Measurements from ENCODE around the gene NFE2L2.

NFE2L2 gene

GRCh38 chr2:177287814-177288213 lies 23.3 kb upstream of the NFE2L2 start:
- no peak for DNase-seq
- no peak for TF ChIP-seq GATA1 (IDR thresholded peaks at IDR 0.05; ENCODE audit: low read depth, low read length)
- no peak for TF ChIP-seq POLR2A (IDR thresholded peaks at IDR 0.05; ENCODE audit: low read length)

GRCh38 chr2:177285892-177286715 lies 21.6 kb upstream of the NFE2L2 start:
- peak; percentile 7 to 30 for DNase-seq
- no peak for TF ChIP-seq POLR2A (IDR thresholded peaks at IDR 0.05; ENCODE audit: low read length)
- TF ChIP-seq GATA1 (IDR thresholded peaks at IDR 0.05; ENCODE audit: low read depth, low read length) = no peak

- TF ChIP-seq POLR2A (IDR thresholded peaks at IDR 0.05; ENCODE audit: low read length) (no peak), GATA1 (IDR thresholded peaks at IDR 0.05; ENCODE audit: low read depth, low read length) (no peak)
- DNase-seq = no peak
Measured at GRCh38 chr2:177284531-177284930, 20.0 kb upstream of the NFE2L2 start.

- DNase-seq = no peak
- no peak for TF ChIP-seq GATA1 (IDR thresholded peaks at IDR 0.05; ENCODE audit: low read depth, low read length)
- no peak for TF ChIP-seq POLR2A (IDR thresholded peaks at IDR 0.05; ENCODE audit: low read length)
Measured at GRCh38 chr2:177283906-177284305, 19.4 kb upstream of the NFE2L2 start.

- TF ChIP-seq POLR2A (IDR thresholded peaks at IDR 0.05; ENCODE audit: low read length) (no peak), GATA1 (IDR thresholded peaks at IDR 0.05; ENCODE audit: low read depth, low read length) (no peak)
- DNase-seq = peak in 1 of 2 experiments; percentile 13
Measured at GRCh38 chr2:177282787-177283572, 18.5 kb upstream of the NFE2L2 start.

GRCh38 chr2:177282181-177282641 lies 17.7 kb upstream of the NFE2L2 start:
- TF ChIP-seq POLR2A (IDR thresholded peaks at IDR 0.05; ENCODE audit: low read length) (no peak), GATA1 (IDR thresholded peaks at IDR 0.05; ENCODE audit: low read depth, low read length) (no peak)

GRCh38 chr2:177281400-177282180 lies 17.1 kb upstream of the NFE2L2 start:
- DNase-seq = no peak

More at GRCh38 chr2:177282181-177282641, 17.7 kb upstream of the NFE2L2 start:
- DNase-seq = no peak

GRCh38 chr2:177279847-177280246 lies 15.3 kb upstream of the NFE2L2 start:
- DNase-seq = no peak
- TF ChIP-seq GATA1 (IDR thresholded peaks at IDR 0.05; ENCODE audit: low read depth, low read length) = no peak
- TF ChIP-seq POLR2A (IDR thresholded peaks at IDR 0.05; ENCODE audit: low read length) = no peak

More at GRCh38 chr2:177281400-177282180, 17.1 kb upstream of the NFE2L2 start:
- TF ChIP-seq POLR2A (IDR thresholded peaks at IDR 0.05; ENCODE audit: low read length) (no peak), GATA1 (IDR thresholded peaks at IDR 0.05; ENCODE audit: low read depth, low read length) (no peak)

- TF ChIP-seq GATA1 (IDR thresholded peaks at IDR 0.05; ENCODE audit: low read depth, low read length) = no peak
- TF ChIP-seq POLR2A (IDR thresholded peaks at IDR 0.05; ENCODE audit: low read length) = no peak
Measured at GRCh38 chr2:177275743-177276055, 11.2 kb upstream of the NFE2L2 start.

GRCh38 chr2:177275040-177275742 lies 10.7 kb upstream of the NFE2L2 start:
- TF ChIP-seq POLR2A (IDR thresholded peaks at IDR 0.05; ENCODE audit: low read length) (no peak), GATA1 (IDR thresholded peaks at IDR 0.05; ENCODE audit: low read depth, low read length) (no peak)
- DNase-seq = no peak

More at GRCh38 chr2:177275743-177276055, 11.2 kb upstream of the NFE2L2 start:
- DNase-seq = no peak

GRCh38 chr2:177273408-177273807 lies 8.9 kb upstream of the NFE2L2 start:
- no peak for TF ChIP-seq GATA1 (IDR thresholded peaks at IDR 0.05; ENCODE audit: low read depth, low read length)
- no peak for TF ChIP-seq POLR2A (IDR thresholded peaks at IDR 0.05; ENCODE audit: low read length)
- no peak for DNase-seq

GRCh38 chr2:177272765-177273164 lies 8.2 kb upstream of the NFE2L2 start:
- DNase-seq = no peak
- TF ChIP-seq GATA1 (IDR thresholded peaks at IDR 0.05; ENCODE audit: low read depth, low read length) (no peak), POLR2A (IDR thresholded peaks at IDR 0.05; ENCODE audit: low read length) (no peak)

GRCh38 chr2:177271981-177272666 lies 7.6 kb upstream of the NFE2L2 start:
- TF ChIP-seq POLR2A (IDR thresholded peaks at IDR 0.05; ENCODE audit: low read length) (no peak), GATA1 (IDR thresholded peaks at IDR 0.05; ENCODE audit: low read depth, low read length) (no peak)
- no peak for DNase-seq

Data from erythroblast (primary cell).